ENCODE measurements around the gene SLC36A3.

DNA sequence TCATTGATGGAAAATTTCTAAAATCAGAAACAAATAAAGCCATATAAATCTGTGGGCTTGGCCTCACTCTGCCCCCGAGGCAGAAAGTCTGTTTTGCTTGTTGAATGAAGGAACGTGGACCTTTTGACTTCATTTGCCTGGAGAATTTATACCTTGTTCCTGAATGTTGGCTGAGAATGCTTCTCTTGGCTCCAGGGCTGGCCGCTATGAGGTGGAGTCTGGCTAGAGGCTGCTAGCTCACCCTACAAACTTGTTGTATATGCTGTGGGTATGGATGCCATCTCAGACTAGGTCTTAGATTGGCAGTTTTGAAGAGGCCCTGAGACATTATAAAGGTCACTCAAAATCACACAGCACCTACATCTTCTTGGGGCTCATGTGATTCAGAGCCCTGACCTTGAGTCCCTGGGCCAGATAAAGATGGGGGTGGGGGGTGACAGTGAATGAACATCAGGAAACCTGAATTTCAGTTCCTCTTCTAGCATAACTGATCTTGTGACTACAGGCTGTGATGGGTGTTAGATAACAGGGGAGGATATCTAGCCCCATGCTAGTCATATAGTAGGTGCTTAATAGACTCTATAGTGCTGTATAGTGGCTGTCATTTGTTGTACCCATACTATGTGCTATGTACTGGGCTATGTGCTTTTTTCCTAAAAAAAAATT lies 47.8 kb downstream of the SLC36A3 start:
- TF ChIP-seq, protein P1, sequence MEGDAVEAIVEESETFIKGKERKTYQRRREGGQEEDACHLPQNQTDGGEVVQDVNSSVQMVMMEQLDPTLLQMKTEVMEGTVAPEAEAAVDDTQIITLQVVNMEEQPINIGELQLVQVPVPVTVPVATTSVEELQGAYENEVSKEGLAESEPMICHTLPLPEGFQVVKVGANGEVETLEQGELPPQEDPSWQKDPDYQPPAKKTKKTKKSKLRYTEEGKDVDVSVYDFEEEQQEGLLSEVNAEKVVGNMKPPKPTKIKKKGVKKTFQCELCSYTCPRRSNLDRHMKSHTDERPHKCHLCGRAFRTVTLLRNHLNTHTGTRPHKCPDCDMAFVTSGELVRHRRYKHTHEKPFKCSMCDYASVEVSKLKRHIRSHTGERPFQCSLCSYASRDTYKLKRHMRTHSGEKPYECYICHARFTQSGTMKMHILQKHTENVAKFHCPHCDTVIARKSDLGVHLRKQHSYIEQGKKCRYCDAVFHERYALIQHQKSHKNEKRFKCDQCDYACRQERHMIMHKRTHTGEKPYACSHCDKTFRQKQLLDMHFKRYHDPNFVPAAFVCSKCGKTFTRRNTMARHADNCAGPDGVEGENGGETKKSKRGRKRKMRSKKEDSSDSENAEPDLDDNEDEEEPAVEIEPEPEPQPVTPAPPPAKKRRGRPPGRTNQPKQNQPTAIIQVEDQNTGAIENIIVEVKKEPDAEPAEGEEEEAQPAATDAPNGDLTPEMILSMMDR (IDR thresholded peaks at IDR 0.05), result no peak
- TF ChIP-seq POLR2A (IDR thresholded peaks at IDR 0.05) (no peak), POLR2AphosphoS5 (IDR thresholded peaks at IDR 0.05) (no peak)

Data from upper lobe of left lung (tissue), 4 donors.